Liver (tissue), 9 donors: ENCODE data around the gene CHAF1B. TPM values are rescaled to one million over a fixed set of nuclear protein-coding genes. Genes with fewer than 3 reads are reported as not detected.
A peak's percentile ranks its signal among the peaks of the same experiment; 100 is the strongest.

Experiments
- DNase-seq: peaks from one replicate; pipeline ENCODE4 v3.0.0-alpha.2; 2017; ENCODE audit warnings: low spot score
- H3K27ac ChIP-seq, 2 donors: one replicate each; pipeline ENCODE4 v1.7.0; 2013; ENCODE audit warnings: inconsistent platforms in 2 of 2, low read length in 2 of 2, control low read depth in 1 of 2, low read depth in 1 of 2, mild to moderate bottlenecking in 1 of 2
- H3K27me3 ChIP-seq, 4 donors: one replicate each; pipeline versions ENCODE4 v1.6.1 to v1.7.0; 2013; ENCODE audit warnings: low read length in 3 of 4, inconsistent platforms in 1 of 4, mild to moderate bottlenecking in 1 of 4, moderate library complexity in 1 of 4; ENCODE audit not compliant: control insufficient read depth in 4 of 4, insufficient read depth in 4 of 4
- H3K36me3 ChIP-seq, 4 donors: one replicate each; pipeline versions ENCODE4 v1.6.1 to v1.7.0; 2013; ENCODE audit warnings: low read length in 3 of 4, mild to moderate bottlenecking in 3 of 4, low read depth in 1 of 4, moderate library complexity in 1 of 4; ENCODE audit not compliant: control insufficient read depth in 4 of 4, insufficient read depth in 3 of 4
- H3K4me1 ChIP-seq, 4 donors: one replicate each; pipeline versions ENCODE4 v1.6.1 to v1.7.0; 2013; ENCODE audit warnings: low read length in 3 of 4, mild to moderate bottlenecking in 3 of 4, moderate library complexity in 1 of 4; ENCODE audit not compliant: control insufficient read depth in 4 of 4, insufficient read depth in 4 of 4
- H3K4me3 ChIP-seq, 3 donors: one replicate each; pipeline versions ENCODE4 v1.6.1 to v1.7.0; 2013; ENCODE audit warnings: low read length in 3 of 3, control low read depth in 1 of 3, low read depth in 1 of 3, mild to moderate bottlenecking in 1 of 3
- H3K9ac ChIP-seq, 2 donors: one replicate each; pipeline ENCODE4 v1.7.0; 2013; ENCODE audit warnings: low read length in 2 of 2, mild to moderate bottlenecking in 2 of 2, moderate library complexity in 2 of 2, control low read depth in 1 of 2, low read depth in 1 of 2
- H3K9me3 ChIP-seq, 4 donors: one replicate each; pipeline versions ENCODE4 v1.6.1 to v1.7.0; 2013; ENCODE audit warnings: low read length in 3 of 4; ENCODE audit not compliant: control insufficient read depth in 4 of 4
- ATF3 ChIP-seq: IDR thresholded peaks from 2 replicates; pipeline ENCODE4 v1.6.1; 2016; ENCODE audit warnings: antibody characterized with exemption
- EGR1 ChIP-seq, 2 donors: IDR thresholded peaks; 2 replicates each; pipeline ENCODE4 v1.6.1; 2016 to 2018; ENCODE audit warnings: antibody characterized with exemption in 2 of 2, low read depth in 2 of 2
- FOXA1 ChIP-seq: IDR thresholded peaks from 2 replicates; pipeline ENCODE4 v1.6.1; 2016; ENCODE audit warnings: antibody characterized with exemption
- HNF4A ChIP-seq, 2 donors: conservative IDR thresholded peaks; 2 replicates each; pipeline ENCODE4 v1.6.1; 2016; ENCODE audit warnings: antibody characterized with exemption in 2 of 2, mild to moderate bottlenecking in 2 of 2
- HNF4G ChIP-seq: IDR thresholded peaks from 2 replicates; pipeline ENCODE4 v1.6.1; 2016; ENCODE audit warnings: antibody characterized with exemption
- JUND ChIP-seq, 2 donors: IDR thresholded peaks; 2 replicates each; pipeline ENCODE4 v1.6.1; 2016; ENCODE audit warnings: antibody characterized with exemption in 2 of 2
- NR2F2 ChIP-seq: IDR thresholded peaks from 2 replicates; pipeline ENCODE4 v1.6.1; 2016; ENCODE audit warnings: antibody characterized with exemption
- RAD21 ChIP-seq, 2 donors: IDR thresholded peaks; 2 replicates each; pipeline ENCODE4 v1.6.1; 2016; ENCODE audit warnings: antibody characterized with exemption in 2 of 2, mild to moderate bottlenecking in 2 of 2
- RXRA ChIP-seq, 2 donors: IDR thresholded peaks; 2 replicates each; pipeline ENCODE4 v1.6.1; 2017 to 2018; ENCODE audit warnings: antibody characterized with exemption in 2 of 2, mild to moderate bottlenecking in 1 of 2
- SP1 ChIP-seq: IDR thresholded peaks from 2 replicates; pipeline ENCODE4 v1.6.1; 2018; ENCODE audit warnings: antibody characterized with exemption, mild to moderate bottlenecking
- YY1 ChIP-seq: IDR thresholded peaks from 2 replicates; pipeline ENCODE4 v1.6.1; 2016; ENCODE audit warnings: antibody characterized with exemption, mild to moderate bottlenecking
- ZBTB33 ChIP-seq: IDR thresholded peaks from 2 replicates; pipeline ENCODE4 v1.6.1; 2016; ENCODE audit warnings: antibody characterized with exemption
- WGBS: extraction: QIAGEN DNeasy Blood & Tissue Kit; methylation state at CpG from one replicate; pipeline ENCODE4 v1.1.7; 2013; 5-methylcytosine and 5-hydroxymethylcytosine counted together
- polyA plus RNA-seq, 2 donors: library from polyadenylated mRNA; stranded (reverse) in 1 of 2; unstranded in 1 of 2; fragments of 200-250 nt in 1 of 2; fragments of >200 nt in 1 of 2; fragmentation: Nextera tagmentation in 1 of 2; extraction: Ambion mirVana in 1 of 2; gene quantifications; one replicate each; pipeline versions ENCODE4 v1.2.1 to v1.2.3, GENCODE V29; 2013 to 2015
- total RNA-seq, 2 donors: library from RNA; depleted of rRNA; stranded (reverse); fragments of >200 nt; gene quantifications; one replicate each; pipeline ENCODE4 v1.2.3, GENCODE V29; 2014
- TF ChIP-seq, protein P1 (sequence below): IDR thresholded peaks from 2 replicates; pipeline ENCODE4 v1.6.1; 2016; ENCODE audit warnings: antibody characterized with exemption, mild to moderate bottlenecking
- TF ChIP-seq, protein P2 (sequence below): IDR thresholded peaks from 2 replicates; pipeline ENCODE4 v1.6.1; 2016; ENCODE audit warnings: antibody characterized with exemption
- TF ChIP-seq, protein P3 (sequence below): fragments of 150-350 bp; IDR thresholded peaks from 2 replicates; pipeline ENCODE4 v1.5.1; 2017; ENCODE audit warnings: improper control_type of control experiment, low read depth, low read length; ENCODE audit not compliant: missing input control
- donor health status: healthy.
- donor health status: healthy.
- donor health status: healthy.
- donor health status: healthy.
- donor health status: healthy.

Gene CHAF1B
- total and polyA plus RNA-seq, 4 donors, result 0.33 to 2.7 (median 0.49) TPM

DNA sequence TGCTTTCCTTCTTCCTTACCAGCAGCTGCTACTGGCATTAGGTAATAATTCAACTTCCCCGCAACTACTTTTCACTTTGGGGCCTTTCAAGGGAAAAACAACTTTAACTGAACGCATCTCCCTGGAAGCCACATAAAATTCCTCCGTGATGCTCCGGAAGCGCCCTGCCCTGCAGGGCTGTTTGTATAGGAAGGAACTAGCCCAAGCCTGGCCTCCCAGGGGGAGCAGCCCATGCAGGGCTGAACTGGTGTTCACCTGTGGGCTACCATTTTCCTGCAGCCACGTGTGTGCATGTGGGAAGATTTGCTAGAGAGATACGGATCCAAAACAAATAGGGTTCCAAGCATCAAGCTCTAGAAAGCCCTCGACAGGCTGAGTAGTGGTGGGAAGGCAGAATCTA, 80.3 kb downstream of the CHAF1B start:
- no peak for DNase-seq
- H3K36me3 ChIP-seq, result peaks cover 0 to 2% (median 0%) of the 10 kb centered on the region in 4 donors
- H3K4me1 ChIP-seq, result peaks cover 2 to 26% (median 16%) of the 10 kb centered on the region in 4 donors
- no peak overlapping the region for H3K4me3 ChIP-seq
- H3K27me3 ChIP-seq, result no peaks in the 10 kb centered on the region
- no peak overlapping the region for H3K27ac ChIP-seq
- H3K9ac ChIP-seq, result no peak overlapping the region
- no peaks in the 10 kb centered on the region for H3K9me3 ChIP-seq
- 69% methylated on average over 8 of the region's 8 CpGs for WGBS
- TF ChIP-seq FOXA1 (no peak), ZBTB33 (no peak), YY1 (peak; percentile 24)

DNA sequence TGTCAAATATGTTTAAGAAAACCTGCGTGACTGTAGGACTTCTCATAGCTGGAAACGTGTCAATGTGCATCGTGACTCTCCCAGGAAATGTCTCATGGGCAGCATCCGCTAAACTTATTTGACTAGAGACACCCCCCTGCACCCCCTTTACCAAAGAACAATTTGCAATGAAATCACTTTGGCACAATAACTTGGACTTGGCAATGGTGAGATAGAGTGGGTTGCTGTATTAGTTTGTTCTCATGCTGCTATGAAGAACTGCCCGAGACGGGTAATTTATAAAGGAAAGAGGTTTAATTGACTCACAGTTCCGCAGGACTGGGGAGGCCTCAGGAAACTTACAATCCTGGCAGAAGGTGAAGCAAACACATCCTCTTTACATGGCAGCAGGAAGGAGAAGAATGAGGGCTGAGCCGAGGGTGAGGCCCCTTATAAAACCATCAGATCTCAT, 80.9 kb downstream of the CHAF1B start:
- no peaks in the 10 kb centered on the region for H3K27me3 ChIP-seq
- 88% methylated on average over 8 of the region's 8 CpGs for WGBS
- DNase-seq, result no peak
- peaks cover 2 to 25% (median 16%) of the 10 kb centered on the region in 4 donors for H3K4me1 ChIP-seq
- TF ChIP-seq, protein P1, sequence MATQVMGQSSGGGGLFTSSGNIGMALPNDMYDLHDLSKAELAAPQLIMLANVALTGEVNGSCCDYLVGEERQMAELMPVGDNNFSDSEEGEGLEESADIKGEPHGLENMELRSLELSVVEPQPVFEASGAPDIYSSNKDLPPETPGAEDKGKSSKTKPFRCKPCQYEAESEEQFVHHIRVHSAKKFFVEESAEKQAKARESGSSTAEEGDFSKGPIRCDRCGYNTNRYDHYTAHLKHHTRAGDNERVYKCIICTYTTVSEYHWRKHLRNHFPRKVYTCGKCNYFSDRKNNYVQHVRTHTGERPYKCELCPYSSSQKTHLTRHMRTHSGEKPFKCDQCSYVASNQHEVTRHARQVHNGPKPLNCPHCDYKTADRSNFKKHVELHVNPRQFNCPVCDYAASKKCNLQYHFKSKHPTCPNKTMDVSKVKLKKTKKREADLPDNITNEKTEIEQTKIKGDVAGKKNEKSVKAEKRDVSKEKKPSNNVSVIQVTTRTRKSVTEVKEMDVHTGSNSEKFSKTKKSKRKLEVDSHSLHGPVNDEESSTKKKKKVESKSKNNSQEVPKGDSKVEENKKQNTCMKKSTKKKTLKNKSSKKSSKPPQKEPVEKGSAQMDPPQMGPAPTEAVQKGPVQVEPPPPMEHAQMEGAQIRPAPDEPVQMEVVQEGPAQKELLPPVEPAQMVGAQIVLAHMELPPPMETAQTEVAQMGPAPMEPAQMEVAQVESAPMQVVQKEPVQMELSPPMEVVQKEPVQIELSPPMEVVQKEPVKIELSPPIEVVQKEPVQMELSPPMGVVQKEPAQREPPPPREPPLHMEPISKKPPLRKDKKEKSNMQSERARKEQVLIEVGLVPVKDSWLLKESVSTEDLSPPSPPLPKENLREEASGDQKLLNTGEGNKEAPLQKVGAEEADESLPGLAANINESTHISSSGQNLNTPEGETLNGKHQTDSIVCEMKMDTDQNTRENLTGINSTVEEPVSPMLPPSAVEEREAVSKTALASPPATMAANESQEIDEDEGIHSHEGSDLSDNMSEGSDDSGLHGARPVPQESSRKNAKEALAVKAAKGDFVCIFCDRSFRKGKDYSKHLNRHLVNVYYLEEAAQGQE, result no peak
- TF ChIP-seq, protein P2, sequence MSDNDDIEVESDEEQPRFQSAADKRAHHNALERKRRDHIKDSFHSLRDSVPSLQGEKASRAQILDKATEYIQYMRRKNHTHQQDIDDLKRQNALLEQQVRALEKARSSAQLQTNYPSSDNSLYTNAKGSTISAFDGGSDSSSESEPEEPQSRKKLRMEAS, result no peak
- TF ChIP-seq SP1 (no peak), NR2F2 (no peak), ATF3 (no peak), RXRA (IDR thresholded peaks at IDR 0.05) (no peak), EGR1 (IDR thresholded peaks at IDR 0.05; ENCODE audit: low read depth in 2 of 2) (no peak), HNF4G (no peak), JUND (IDR thresholded peaks at IDR 0.05) (no peak), ZBTB33 (no peak), HNF4A (conservative IDR thresholded peaks at IDR 0.05) (no peak), RAD21 (IDR thresholded peaks at IDR 0.05) (no peak)
- TF ChIP-seq, protein P3, sequence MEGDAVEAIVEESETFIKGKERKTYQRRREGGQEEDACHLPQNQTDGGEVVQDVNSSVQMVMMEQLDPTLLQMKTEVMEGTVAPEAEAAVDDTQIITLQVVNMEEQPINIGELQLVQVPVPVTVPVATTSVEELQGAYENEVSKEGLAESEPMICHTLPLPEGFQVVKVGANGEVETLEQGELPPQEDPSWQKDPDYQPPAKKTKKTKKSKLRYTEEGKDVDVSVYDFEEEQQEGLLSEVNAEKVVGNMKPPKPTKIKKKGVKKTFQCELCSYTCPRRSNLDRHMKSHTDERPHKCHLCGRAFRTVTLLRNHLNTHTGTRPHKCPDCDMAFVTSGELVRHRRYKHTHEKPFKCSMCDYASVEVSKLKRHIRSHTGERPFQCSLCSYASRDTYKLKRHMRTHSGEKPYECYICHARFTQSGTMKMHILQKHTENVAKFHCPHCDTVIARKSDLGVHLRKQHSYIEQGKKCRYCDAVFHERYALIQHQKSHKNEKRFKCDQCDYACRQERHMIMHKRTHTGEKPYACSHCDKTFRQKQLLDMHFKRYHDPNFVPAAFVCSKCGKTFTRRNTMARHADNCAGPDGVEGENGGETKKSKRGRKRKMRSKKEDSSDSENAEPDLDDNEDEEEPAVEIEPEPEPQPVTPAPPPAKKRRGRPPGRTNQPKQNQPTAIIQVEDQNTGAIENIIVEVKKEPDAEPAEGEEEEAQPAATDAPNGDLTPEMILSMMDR, result no peak
- H3K4me3 ChIP-seq, result no peak overlapping the region
- no peaks in the 10 kb centered on the region for H3K9me3 ChIP-seq
- H3K27ac ChIP-seq, result no peak overlapping the region
- H3K36me3 ChIP-seq, result peaks cover 0 to 2% (median 0%) of the 10 kb centered on the region in 4 donors
- no peak overlapping the region for H3K9ac ChIP-seq
